WTC11 (cell line): ENCODE results near the gene CH25H.

Source experiments
- ATF1 ChIP-seq: sonication (generic); formaldehyde crosslinking; IDR thresholded peaks from 2 replicates; pipeline ENCODE4 v1.8.1; 2023; ENCODE audit warnings: mild to moderate bottlenecking, moderate library complexity, missing genetic modification reagents
- CREB1 ChIP-seq: sonication (generic); formaldehyde crosslinking; IDR thresholded peaks from 2 replicates; pipeline ENCODE4 v1.8.0; 2023; ENCODE audit warnings: mild to moderate bottlenecking, missing genetic modification reagents
- ELF4 ChIP-seq: sonication (generic); formaldehyde crosslinking; IDR thresholded peaks from 2 replicates; pipeline ENCODE4 v1.8.1; 2022; ENCODE audit warnings: low read depth, mild to moderate bottlenecking, moderate library complexity, missing genetic modification reagents
- KAT7 ChIP-seq: sonication (generic); formaldehyde crosslinking; IDR thresholded peaks from 2 replicates; pipeline ENCODE4 v1.8.1; 2023; ENCODE audit warnings: missing genetic modification reagents, mild to moderate bottlenecking, borderline replicate concordance
- MXD4 ChIP-seq: fragments of 250-450 bp; sonication (Bioruptor Pico); IDR thresholded peaks from 2 replicates; pipeline ENCODE4 v1.8.0; 2021; ENCODE audit warnings: mild to moderate bottlenecking, moderate library complexity, borderline replicate concordance
- SMAD4 ChIP-seq: sonication (generic); formaldehyde crosslinking; IDR thresholded peaks from 2 replicates; pipeline ENCODE4 v1.8.0; 2022; ENCODE audit warnings: mild to moderate bottlenecking, missing genetic modification reagents
- TEAD1 ChIP-seq: sonication (generic); formaldehyde crosslinking; IDR thresholded peaks from 2 replicates; pipeline ENCODE4 v1.8.0; 2022; ENCODE audit warnings: mild to moderate bottlenecking, missing genetic modification reagents
- TF ChIP-seq, protein P1 (sequence below): fragments of 200-600 bp; IDR thresholded peaks from 2 replicates; pipeline ENCODE4 v1.8.0; 2022; ENCODE audit warnings: antibody characterized with exemption
- TF ChIP-seq, protein P2 (sequence below): sonication (generic); formaldehyde crosslinking; IDR thresholded peaks from 2 replicates; pipeline ENCODE4 v1.8.0; 2023; ENCODE audit warnings: mild to moderate bottlenecking, missing genetic modification reagents

GRCh38 chr10:89252225-89252585, 45.1 kb upstream of the CH25H start:
- TF ChIP-seq, protein P1, sequence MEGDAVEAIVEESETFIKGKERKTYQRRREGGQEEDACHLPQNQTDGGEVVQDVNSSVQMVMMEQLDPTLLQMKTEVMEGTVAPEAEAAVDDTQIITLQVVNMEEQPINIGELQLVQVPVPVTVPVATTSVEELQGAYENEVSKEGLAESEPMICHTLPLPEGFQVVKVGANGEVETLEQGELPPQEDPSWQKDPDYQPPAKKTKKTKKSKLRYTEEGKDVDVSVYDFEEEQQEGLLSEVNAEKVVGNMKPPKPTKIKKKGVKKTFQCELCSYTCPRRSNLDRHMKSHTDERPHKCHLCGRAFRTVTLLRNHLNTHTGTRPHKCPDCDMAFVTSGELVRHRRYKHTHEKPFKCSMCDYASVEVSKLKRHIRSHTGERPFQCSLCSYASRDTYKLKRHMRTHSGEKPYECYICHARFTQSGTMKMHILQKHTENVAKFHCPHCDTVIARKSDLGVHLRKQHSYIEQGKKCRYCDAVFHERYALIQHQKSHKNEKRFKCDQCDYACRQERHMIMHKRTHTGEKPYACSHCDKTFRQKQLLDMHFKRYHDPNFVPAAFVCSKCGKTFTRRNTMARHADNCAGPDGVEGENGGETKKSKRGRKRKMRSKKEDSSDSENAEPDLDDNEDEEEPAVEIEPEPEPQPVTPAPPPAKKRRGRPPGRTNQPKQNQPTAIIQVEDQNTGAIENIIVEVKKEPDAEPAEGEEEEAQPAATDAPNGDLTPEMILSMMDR, result no peak
- TF ChIP-seq MXD4 (no peak), ELF4 (no peak), ATF1 (CRISPR knock-in tag) (no peak), CREB1 (CRISPR knock-in tag) (no peak), TEAD1 (CRISPR knock-in tag) (no peak), KAT7 (no peak), SMAD4 (CRISPR knock-in tag) (no peak)
- TF ChIP-seq, protein P2, sequence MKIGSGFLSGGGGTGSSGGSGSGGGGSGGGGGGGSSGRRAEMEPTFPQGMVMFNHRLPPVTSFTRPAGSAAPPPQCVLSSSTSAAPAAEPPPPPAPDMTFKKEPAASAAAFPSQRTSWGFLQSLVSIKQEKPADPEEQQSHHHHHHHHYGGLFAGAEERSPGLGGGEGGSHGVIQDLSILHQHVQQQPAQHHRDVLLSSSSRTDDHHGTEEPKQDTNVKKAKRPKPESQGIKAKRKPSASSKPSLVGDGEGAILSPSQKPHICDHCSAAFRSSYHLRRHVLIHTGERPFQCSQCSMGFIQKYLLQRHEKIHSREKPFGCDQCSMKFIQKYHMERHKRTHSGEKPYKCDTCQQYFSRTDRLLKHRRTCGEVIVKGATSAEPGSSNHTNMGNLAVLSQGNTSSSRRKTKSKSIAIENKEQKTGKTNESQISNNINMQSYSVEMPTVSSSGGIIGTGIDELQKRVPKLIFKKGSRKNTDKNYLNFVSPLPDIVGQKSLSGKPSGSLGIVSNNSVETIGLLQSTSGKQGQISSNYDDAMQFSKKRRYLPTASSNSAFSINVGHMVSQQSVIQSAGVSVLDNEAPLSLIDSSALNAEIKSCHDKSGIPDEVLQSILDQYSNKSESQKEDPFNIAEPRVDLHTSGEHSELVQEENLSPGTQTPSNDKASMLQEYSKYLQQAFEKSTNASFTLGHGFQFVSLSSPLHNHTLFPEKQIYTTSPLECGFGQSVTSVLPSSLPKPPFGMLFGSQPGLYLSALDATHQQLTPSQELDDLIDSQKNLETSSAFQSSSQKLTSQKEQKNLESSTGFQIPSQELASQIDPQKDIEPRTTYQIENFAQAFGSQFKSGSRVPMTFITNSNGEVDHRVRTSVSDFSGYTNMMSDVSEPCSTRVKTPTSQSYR, result no peak
